GM21737 (cell line): ENCODE data around the gene MYRIP.

Experiments used
- ATAC-seq: cut with Tn5 transposase; IDR thresholded peaks from one replicate; pipeline ENCODE4 v1.9.1; 2021; ENCODE audit warnings: mild to moderate bottlenecking, moderate library complexity; ENCODE audit not compliant: unreplicated experiment

Gene MYRIP

GRCh38 chr3:39962581-39962980 is 153.2 kb downstream of the MYRIP start:
- no peak for ATAC-seq

- no peak for ATAC-seq
These were observed 156.1 kb downstream of the MYRIP start for GRCh38 chr3:39965461-39965860.

DNA sequence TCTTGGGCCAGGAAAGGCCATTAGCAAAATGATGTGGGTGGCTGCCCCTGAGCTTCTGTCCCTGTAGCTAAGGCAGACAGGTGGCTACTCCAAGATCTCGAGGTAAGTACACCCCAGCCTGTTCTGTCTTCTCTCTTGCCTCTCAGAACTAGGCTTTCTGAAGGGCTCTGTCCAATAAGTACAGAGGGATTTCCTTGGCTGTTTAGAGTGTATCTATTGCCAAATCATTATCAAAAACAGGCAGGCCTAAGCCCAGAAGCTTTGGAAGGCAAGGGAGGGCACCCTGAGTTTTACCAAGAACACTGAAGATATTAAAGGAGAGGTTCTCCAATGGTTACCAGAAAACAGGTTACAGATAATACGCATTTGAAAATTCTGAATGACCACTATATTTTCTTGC is 156.6 kb downstream of the MYRIP start:
- ATAC-seq: no peak

- no peak for ATAC-seq
These were observed 161.6 kb downstream of the MYRIP start for GRCh38 chr3:39970982-39971381.

- ATAC-seq: no peak
These were observed 162.2 kb downstream of the MYRIP start for GRCh38 chr3:39971559-39972031.

- no peak for ATAC-seq
These were observed 163.1 kb downstream of the MYRIP start for GRCh38 chr3:39972508-39972907.

- no peak for ATAC-seq
These were observed 167.8 kb downstream of the MYRIP start for GRCh38 chr3:39977058-39977794.

DNA sequence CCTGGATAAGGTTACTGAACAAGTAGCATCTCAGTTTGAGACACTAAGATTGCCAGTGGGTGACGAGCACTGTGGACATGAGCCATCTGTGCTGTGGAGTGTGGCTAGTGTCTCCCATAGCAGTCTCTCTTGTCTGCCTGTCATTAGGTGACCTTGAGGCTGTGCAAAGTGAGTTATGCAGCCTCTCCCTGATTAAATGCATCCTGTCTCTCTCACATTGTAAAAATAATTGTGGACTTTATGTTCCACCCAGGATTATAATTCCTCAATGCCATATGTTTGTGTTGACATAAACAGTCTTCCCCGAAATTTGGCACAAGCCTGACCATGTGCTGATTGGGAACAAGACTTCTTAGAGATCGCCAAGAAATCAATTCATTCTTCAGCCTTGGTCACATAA is 168.9 kb downstream of the MYRIP start:
- no peak for ATAC-seq

GRCh38 chr3:39980058-39980457 is 170.6 kb downstream of the MYRIP start:
- no peak for ATAC-seq

- ATAC-seq: no peak
These were observed 171.4 kb downstream of the MYRIP start for GRCh38 chr3:39980781-39981180.

- ATAC-seq: no peak
These were observed 172.3 kb downstream of the MYRIP start for GRCh38 chr3:39981547-39982184.

DNA sequence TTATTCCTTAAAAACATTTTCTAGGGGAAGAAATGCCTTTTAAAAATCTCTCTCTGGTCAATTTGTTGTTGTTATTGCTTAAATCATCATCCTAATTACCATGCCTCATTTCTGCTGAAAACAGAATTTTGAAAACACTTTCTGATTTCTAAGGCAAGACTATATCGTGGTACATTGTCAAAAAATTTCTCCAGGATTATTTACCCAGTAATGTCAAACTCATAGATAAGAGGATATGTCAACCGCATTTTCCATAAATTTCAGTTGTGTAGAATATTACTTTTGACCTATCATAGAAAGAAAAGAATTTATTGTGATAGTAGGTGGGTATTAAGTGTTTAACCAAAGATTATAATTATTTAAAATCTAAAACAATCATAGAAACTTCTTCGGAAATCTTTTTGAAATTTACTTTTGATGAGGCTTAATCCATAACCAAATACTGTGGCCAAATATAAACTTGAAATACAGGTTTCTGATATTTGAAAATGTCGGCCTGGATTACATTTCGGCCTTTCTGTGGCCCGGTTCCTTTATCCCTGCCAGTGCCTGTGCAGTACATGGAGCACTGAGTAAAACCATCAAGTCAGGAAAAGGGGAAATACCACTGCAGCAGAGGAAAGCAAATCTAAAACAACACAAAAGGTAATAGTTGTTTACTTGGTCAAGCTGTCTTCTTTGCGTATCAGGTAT is 173.4 kb downstream of the MYRIP start:
- no peak for ATAC-seq

DNA sequence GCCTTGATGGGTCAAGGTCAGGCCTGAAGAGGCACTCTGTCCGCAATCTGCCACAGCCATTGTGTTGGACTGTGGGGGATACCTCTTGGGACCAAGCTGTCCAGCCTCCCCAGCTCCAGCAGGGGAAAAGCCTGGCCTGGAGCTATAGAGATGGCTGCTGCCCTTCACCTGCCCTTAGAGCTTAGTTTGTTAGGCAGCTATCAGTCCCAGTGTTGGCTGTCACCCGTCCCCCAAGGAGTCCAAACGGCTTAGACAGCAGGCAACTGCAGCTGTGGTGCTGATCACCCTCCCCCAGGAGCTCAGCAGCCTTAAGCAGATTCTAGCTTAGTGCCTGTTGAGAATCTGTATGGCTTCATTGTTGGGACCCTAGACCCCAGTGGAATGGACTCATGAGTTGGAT is 180.3 kb downstream of the MYRIP start:
- ATAC-seq: no peak

GRCh38 chr3:39990532-39990931 is 181.1 kb downstream of the MYRIP start:
- ATAC-seq: no peak

GRCh38 chr3:40008796-40009195 is 199.4 kb downstream of the MYRIP start:
- ATAC-seq: no peak

DNA sequence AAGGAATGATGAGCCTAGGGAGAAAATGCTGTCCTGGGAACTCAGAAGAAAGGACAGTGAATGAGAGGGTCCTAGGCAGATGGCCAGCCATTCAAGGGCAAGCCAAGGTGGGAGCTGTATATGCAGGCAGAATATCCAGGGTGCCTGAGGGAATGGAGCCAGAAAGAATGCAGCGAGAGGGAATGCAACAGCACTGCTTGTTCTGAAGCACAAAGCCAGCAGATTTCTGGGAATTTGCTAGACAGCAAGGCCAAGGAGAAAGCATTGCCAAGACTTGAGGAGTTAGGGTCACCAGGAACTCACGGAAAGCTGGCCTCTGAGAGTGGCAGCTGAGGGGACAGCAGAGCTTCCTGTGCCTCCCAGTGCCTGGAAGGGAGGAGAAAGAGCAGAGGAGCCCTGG is 200.6 kb downstream of the MYRIP start:
- no peak for ATAC-seq

- ATAC-seq: no peak
These were observed 203.0 kb downstream of the MYRIP start for GRCh38 chr3:40012381-40012780.

GRCh38 chr3:40016391-40016790 is 207.0 kb downstream of the MYRIP start:
- ATAC-seq: no peak

DNA sequence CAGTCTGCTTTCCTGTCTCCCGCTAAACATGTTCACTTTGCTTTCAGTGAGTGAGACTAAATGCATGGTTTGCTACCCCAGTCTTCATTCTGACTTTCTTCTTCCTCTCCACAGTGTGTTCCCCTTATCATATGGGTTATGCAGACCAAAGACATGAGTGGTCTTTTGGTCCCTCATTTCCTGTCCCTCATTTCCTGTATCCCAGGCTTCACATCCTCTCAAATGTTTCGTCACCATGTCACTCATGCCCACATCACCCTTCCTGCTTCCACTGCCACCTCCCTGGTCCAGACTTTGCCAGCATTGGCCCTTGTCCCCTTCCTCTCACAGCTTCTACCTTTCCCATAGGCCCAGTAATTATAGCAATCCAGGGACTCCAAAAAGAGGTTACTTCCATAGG is 209.0 kb downstream of the MYRIP start:
- no peak for ATAC-seq

DNA sequence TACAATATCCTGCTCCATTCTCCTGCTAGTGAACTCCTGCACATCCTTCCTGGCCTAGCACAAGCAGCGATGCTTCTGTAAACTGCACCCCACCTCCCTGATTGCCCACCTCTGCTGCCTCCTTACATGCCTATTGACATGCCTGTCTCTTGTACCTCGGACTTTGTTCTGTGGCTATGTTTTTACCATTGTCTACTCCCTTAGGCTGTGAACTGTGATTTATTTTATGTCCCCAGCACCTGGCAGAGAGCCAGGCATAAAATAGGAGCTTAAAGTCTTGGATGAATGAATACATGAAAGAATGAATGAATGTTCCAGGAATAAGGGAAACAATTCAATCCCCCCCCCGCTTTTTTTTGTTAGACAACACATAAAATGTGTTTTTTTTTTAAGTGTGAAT is 210.0 kb downstream of the MYRIP start:
- no peak for ATAC-seq

- ATAC-seq: no peak
These were observed 211.3 kb downstream of the MYRIP start for GRCh38 chr3:40020689-40021088.

DNA sequence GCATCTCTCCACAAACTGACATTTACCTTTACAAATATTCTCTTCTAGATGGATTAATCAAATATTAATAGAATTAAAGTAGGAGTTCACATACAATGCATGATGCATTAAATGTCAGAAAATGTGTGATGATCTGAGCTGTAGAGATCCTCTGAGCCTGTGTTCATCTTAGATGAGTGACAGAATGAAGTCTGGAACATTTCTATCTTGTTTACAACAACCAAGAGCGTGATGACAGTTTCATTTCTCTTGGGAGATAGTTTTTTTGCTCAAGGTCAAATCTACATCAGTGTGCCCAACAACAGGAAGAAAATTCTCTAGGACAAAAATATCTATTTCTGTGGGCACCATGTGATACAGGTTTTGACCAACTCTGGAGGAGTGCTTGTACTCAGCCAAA is 211.9 kb downstream of the MYRIP start:
- no peak for ATAC-seq
